Effector CD4-positive, alpha-beta T cell (primary cell): ENCODE measurements around the gene ABCB10.

Source experiments
- DNase-seq: peaks from one replicate; pipeline ENCODE4 v3.0.0-alpha.2; 2020

Gene ABCB10

DNA sequence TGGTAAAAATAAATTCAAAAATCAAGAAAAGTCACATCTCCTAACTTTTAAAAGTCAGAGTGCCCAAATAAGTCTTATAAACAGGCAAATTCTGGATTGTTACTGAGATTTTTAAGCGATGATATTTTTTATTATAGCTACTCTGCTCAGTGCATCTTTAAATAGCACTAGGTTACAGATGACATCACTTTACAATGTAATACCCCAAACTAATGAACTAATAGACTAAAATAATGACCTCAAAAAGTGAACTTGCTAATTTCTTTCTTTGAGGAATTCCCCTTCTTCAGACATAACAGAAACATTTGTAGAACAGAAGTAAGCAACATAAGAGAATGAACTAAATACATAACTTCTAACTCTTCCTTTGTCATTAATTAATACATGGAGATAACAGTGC, 91.6 kb downstream of the ABCB10 start:
- no peak for DNase-seq
